ENCODE data around the gene RIPOR2. TPM values are rescaled to one million over a fixed set of nuclear protein-coding genes. Genes with fewer than 3 reads are reported as not detected.
"Not testable (repeated sequence)": the region's sequence is repeated elsewhere in the genome, so short reads cannot be mapped to it uniquely, and the experiment has no call there.

Gene RIPOR2
- total RNA-seq, 2 donors from 2014 or later = 4.8 to 5.4 TPM

GRCh38 chr6:24797596-24798216 lies 138.1 kb downstream of the RIPOR2 start:
- ATAC-seq (no peak), DNase-seq (no peak)
- intact Hi-C loops (cut with DNase I) = no loop called here

- intact Hi-C loops (cut with DNase I) = no loop called here
- ATAC-seq (no peak), DNase-seq (no peak)
These were observed 139.0 kb downstream of the RIPOR2 start for GRCh38 chr6:24796616-24797290.

- no peak for ATAC-seq
- no peak for DNase-seq
- intact Hi-C loops (cut with DNase I) = no loop called here
These were observed 140.7 kb downstream of the RIPOR2 start for GRCh38 chr6:24795106-24795505.

DNA sequence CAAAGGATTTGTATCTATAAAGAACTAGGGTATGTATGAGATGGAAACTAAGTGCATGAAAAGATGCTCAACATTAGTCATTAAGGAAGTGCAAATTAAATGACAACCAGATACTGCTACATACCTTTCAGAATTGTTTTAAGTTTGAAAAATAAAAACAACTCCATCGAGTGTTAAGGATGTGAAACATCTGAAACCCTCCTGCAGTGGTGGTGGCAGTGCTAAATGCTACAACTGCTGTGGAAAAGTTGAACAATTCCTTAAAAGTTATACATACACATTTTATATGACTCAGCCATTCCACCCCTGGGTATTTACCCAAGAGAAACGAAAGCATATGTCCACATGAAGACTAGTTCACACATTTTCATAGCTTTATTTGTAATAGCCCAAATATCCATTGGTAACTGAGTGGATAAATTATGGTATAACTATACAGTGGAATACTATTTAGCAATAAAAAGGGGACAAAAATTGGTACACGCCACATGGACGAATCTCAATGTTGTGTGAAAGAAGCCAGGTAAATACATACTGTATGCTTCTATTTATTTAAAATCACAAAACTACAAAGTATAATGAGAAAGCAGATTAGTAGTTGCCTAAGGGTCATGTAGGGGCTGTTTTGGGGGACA lies 147.6 kb downstream of the RIPOR2 start:
- no peak for DNase-seq
- intact Hi-C loops (cut with DNase I) = no loop called here
- no peak for ATAC-seq

- no peak for ATAC-seq
- intact Hi-C loops (cut with DNase I) = no loop called here
- DNase-seq = no peak
These were observed 155.6 kb downstream of the RIPOR2 start for GRCh38 chr6:24780206-24780605.

GRCh38 chr6:24779416-24780016 lies 156.2 kb downstream of the RIPOR2 start:
- ATAC-seq (no peak), DNase-seq (no peak)
- intact Hi-C loops (cut with DNase I) = no loop called here

DNA sequence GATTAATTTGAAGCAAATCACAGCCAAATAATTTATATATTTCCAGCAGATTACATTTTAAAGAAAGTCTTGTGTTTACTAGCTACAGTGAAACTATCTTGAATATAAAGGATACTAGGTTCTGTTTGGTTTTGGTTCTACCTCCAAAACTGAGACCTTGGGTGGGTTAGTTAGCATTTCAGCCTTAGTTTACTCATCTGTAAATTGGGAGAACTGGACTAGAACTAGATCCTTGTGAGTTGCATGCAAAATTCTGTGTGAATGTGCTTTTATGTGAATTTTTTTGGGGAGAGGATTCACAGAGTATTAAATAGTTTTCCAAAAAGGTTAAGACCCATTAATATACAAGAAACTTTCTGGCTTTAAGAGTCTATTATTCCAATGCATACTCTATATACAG lies 156.9 kb downstream of the RIPOR2 start:
- intact Hi-C loops (cut with DNase I) = no loop called here
- DNase-seq = no peak
- ATAC-seq = no peak

DNA sequence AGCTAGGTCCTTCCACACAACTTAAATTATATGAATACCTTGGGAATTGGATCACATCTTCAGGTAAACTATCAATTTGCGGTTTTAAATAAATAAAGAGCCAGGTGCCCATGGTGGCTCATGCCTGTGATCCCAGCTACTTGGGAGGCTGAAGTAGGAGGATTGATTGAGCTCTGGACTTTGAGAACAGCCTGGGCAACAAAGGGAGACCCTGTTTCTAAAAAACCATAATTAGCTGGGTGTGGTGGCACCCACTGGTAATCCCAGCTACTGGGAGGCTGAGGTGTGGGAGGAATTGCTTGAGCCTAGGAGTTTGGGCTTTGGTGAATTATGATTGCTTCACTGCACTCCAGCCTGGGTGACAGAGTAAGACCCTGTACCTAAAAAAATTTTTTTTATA lies 157.6 kb downstream of the RIPOR2 start:
- ATAC-seq (no peak), DNase-seq (no peak)
- intact Hi-C loops (cut with DNase I) = no loop called here

- ATAC-seq (no peak), DNase-seq (no peak)
- intact Hi-C loops (cut with DNase I) = no loop called here
These were observed 158.5 kb downstream of the RIPOR2 start for GRCh38 chr6:24777227-24777626.

DNA sequence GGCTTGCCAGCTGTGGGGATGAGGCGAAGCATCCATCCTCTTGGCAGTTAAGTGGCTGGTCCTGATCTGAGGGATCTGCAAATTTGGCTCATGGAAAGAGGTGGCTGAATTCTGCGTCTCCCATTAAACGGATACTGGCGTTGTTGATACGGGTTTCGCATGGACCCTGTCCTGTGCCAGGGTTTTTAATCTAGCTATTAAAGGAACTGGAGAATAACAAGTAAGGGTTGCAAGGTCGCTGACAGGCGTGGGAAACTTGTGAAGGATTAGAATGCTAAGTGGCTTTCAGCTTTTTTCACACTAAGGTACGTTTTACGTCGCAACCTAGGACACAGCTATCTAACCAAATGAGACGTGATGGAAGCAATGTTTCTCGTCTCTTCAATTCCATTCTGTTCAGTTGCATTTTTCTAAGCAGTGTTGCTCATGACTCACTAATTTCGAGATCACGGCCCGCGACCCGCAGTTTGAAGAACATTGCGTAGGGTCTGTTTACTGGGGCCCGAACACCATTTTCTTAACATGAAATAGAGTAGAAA lies 160.2 kb downstream of the RIPOR2 start:
- ATAC-seq = no peak
- no peak for DNase-seq
- intact Hi-C loops (cut with DNase I) = no loop called here

DNA sequence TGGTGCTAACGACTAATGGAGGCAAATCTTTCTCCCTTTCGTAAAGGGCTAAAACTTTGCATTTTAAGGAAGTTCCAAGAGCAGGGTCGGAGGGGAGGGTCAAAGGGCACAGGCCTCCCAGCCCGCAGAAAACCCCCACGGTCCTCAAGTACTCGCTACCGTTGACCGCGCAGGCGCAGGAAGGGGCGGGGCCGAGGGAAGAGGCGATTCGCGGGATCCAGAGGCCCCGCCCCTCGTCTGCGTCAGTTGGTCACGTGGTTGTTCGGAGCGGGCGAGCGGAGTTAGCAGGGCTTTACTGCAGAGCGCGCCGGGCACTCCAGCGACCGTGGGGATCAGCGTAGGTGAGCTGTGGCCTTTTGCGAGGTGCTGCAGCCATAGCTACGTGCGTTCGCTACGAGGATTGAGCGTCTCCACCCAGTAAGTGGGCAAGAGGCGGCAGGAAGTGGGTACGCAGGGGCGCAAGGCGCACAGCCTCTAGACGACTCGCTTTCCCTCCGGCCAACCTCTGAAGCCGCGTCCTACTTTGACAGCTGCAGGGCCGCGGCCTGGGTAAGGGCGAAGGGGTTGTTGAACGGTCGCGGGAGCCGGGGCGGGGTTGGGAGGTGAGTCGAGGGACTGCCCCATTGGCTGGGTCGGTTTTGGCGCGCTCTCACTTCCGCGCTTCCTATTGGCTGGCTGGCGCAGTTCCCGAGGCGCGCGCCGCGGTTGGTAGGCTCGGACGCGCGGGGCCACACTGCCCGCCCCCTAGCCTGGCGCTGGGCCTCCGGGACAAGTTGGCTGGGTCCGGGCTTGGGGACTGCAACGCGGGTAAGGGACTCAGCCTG lies 160.9 kb downstream of the RIPOR2 start, which contains the start of gene GMNN:
TSS of gene GMNN (plus strand) at position 242 of the 824 bp plus-strand sequence. CDS start 2,310 bp downstream, outside the sequence.
- intact Hi-C loops (cut with DNase I) = no loop called here
- ATAC-seq = peak; percentile 99
- DNase-seq = peak; percentile 99

- no peak for ATAC-seq
- DNase-seq = no peak
- intact Hi-C loops (cut with DNase I) = loop anchor here (5.0 to 10.0 kb wide), 2 partner anchors 184 to 186 kb away; no protein-coding TSS in a partner anchor
These were observed 167.4 kb downstream of the RIPOR2 start for GRCh38 chr6:24768361-24768760.

GRCh38 chr6:24766680-24767462 lies 168.9 kb downstream of the RIPOR2 start:
- ATAC-seq (peak; percentile 41 to 51), DNase-seq (no peak)
- intact Hi-C loops (cut with DNase I) = loop anchor here (5.0 to 10.0 kb wide), 2 partner anchors 182 to 185 kb away; no protein-coding TSS in a partner anchor

GRCh38 chr6:24765968-24766367 lies 169.8 kb downstream of the RIPOR2 start:
- intact Hi-C loops (cut with DNase I) = loop anchor here (5.0 to 10.0 kb wide), 2 partner anchors 181 to 184 kb away; no protein-coding TSS in a partner anchor
- not testable (repeated sequence) for DNase-seq, ATAC-seq

- ATAC-seq, DNase-seq: not testable (repeated sequence)
- intact Hi-C loops (cut with DNase I) = loop anchor here (5.0 to 10.0 kb wide), 2 partner anchors 180 to 183 kb away; no protein-coding TSS in a partner anchor
These were observed 170.6 kb downstream of the RIPOR2 start for GRCh38 chr6:24764833-24765828.

DNA sequence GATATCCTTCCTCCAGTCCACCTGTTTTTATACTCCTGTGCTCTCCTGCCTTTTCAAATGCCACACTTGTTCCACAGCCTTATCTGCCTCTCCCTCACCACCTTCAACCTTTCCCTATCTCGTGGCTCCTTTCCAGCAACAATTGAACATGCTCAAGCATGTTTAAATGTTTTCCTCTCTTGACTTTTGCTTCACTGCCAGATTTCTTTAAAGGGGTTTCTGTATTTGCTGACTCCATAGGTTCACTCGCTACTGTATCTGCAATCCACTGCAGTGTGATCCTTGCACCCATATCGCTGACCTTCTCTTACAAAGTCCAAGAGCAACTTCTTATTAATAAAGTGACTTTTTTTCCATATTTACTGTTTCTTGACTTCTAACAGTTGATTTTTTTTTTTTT lies 172.2 kb downstream of the RIPOR2 start:
- intact Hi-C loops (cut with DNase I) = loop anchor here in 1 of 2 donors (10.0 kb wide), 1 partner anchor 179 kb away; no protein-coding TSS in a partner anchor

More for the DNA sequence above, 172.2 kb downstream of the RIPOR2 start:
- ATAC-seq (no peak), DNase-seq (no peak)

Data from left cardiac atrium (tissue), 4 donors.